Fibroblast of the aortic adventitia (primary cell): ENCODE results near the gene MREG. TPM values are rescaled to one million over a fixed set of nuclear protein-coding genes. Genes with fewer than 3 reads are reported as not detected.
A peak's percentile ranks its signal among the peaks of the same experiment; 100 is the strongest.
"Not testable (repeated sequence)": the region's sequence is repeated elsewhere in the genome, so short reads cannot be mapped to it uniquely, and the experiment has no call there.

Experiments used
- DNase-seq: peaks from one replicate; pipeline ENCODE4 v3.0.0-alpha.2; 2010; ENCODE audit warnings: low read depth
- H3K4me3 ChIP-seq: 2 replicates; pipeline ENCODE4 v1.5.1; 2011; ENCODE audit warnings: low read depth, mild to moderate bottlenecking, control low read depth, low read length, moderate library complexity
- total RNA-seq: library from RNA; depleted of rRNA; stranded (reverse); fragments of >200 nt; gene quantifications from 2 replicates; pipeline ENCODE4 v1.2.3, GENCODE V29; 2012; ENCODE audit warnings: low replicate concordance
- TF ChIP-seq, protein P1 (sequence below): IDR thresholded peaks from 2 replicates; pipeline ENCODE4 v1.5.1; 2011; ENCODE audit warnings: mild to moderate bottlenecking, low read length, control low read depth, inconsistent platforms; ENCODE audit not compliant: insufficient read depth

The MREG gene
- total RNA-seq, 1 donor: 2.8 TPM

DNA sequence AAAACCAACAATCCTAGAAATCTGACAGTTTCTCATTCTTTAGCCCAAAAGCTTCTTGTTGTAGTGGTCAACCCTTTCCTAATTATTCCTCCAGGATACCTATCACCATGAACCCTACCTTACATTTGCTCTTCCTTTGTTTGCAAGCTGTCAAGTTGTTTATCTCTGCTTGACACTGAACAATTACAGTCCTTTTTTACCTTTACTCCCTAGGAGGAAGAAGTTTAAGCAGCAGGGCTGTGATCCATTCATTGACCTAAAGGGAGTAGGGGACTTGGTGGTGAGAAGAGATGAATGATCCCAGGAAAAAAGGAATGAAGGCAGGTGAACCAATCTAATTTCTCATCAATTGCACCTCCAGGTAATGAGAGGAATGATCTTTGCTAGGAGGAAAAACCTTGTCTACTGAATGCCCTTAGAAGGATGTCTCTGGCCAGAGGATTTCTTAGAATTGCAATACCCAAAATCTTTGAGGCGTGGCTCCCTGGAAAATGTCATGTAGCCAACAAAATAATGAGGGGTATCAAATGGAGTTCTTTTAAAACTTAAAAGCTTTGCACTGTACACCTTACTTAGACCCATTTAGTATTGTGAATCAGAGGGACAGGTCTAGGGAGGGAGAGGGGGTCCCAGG is 47.7 kb downstream of the MREG start:
- H3K4me3 ChIP-seq: no peak overlapping the region
- TF ChIP-seq, protein P1, sequence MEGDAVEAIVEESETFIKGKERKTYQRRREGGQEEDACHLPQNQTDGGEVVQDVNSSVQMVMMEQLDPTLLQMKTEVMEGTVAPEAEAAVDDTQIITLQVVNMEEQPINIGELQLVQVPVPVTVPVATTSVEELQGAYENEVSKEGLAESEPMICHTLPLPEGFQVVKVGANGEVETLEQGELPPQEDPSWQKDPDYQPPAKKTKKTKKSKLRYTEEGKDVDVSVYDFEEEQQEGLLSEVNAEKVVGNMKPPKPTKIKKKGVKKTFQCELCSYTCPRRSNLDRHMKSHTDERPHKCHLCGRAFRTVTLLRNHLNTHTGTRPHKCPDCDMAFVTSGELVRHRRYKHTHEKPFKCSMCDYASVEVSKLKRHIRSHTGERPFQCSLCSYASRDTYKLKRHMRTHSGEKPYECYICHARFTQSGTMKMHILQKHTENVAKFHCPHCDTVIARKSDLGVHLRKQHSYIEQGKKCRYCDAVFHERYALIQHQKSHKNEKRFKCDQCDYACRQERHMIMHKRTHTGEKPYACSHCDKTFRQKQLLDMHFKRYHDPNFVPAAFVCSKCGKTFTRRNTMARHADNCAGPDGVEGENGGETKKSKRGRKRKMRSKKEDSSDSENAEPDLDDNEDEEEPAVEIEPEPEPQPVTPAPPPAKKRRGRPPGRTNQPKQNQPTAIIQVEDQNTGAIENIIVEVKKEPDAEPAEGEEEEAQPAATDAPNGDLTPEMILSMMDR: no peak
- no peak for DNase-seq

- TF ChIP-seq, protein P1: no peak
- DNase-seq: no peak
- no peak overlapping the region for H3K4me3 ChIP-seq
Observed at GRCh38 chr2:215961981-215962380, 51.4 kb downstream of the MREG start.

DNA sequence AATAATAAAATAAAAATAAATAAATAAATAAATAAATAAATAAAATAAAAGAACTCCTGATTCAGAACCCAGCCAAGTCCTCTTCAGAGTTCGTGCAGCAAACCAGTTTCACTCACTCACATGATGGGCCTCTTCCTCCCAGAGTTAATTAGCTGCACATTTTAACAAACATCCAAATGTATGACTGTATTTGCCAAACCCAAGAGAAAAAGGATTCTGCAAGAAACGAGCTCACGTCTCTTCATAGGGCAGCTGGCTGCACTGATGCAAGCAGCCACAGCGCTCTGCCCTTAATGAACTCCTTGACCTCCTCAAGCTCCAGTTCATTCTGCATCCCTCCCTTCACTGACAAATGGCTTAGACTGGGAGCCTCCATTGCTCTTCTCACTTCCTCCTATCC is 55.1 kb downstream of the MREG start:
- DNase-seq: no peak
- H3K4me3 ChIP-seq: no peak overlapping the region
- TF ChIP-seq, protein P1: no peak

- DNase-seq, H3K4me3 ChIP-seq: not testable (repeated sequence)
Observed at GRCh38 chr2:215957354-215958122, 55.8 kb downstream of the MREG start.

DNA sequence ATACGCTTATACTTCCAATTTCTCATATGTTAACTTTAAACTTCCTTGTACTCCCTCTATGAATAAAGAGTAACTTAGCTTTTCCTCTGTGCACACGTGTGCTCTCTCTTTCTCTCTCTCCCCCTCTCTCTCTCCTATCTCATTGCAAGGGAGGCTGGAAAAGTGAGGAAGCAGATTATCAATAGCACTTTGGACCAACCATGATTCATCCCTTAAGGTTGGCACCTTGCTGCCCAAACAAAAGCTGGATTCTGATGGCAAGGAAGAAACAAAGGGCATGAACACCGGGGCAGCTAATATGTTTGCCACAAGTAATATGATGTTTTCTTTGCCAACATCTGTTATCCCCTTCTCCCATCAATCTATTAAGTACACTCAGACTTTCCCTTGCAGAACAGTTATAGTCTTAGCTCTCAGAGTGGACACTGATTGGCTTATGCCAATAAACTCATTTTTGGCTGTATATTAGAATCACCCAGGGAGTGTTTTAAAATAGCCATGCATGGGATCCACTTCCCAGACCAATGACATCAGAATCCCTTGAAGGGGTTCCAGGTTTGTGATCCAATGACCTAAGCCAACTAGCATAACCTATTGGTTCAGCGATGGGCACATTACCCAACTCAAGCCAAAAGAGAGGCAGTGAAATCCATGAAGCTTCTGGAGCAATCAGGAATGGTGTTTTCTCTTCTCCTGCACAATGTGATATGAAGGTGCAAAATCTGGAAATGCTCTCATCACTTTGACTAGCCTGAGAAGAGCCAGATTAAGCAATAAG is 60.3 kb downstream of the MREG start:
- no peak for DNase-seq
- no peak overlapping the region for H3K4me3 ChIP-seq
- TF ChIP-seq, protein P1: no peak

- TF ChIP-seq, protein P1: no peak
- H3K4me3 ChIP-seq: no peak overlapping the region
- DNase-seq: no peak
Observed at GRCh38 chr2:215951558-215951957, 61.8 kb downstream of the MREG start.

GRCh38 chr2:215949991-215950404 is 63.4 kb downstream of the MREG start:
- TF ChIP-seq, protein P1: peak; percentile 61
- peak; percentile 65 for DNase-seq
- no peak overlapping the region for H3K4me3 ChIP-seq
